ENCODE measurements around the gene S100G.

Gene S100G

GRCh38 chrX:16700734-16701133, 50.8 kb downstream of the S100G start:
- in situ Hi-C loops (cut with HindIII; ENCODE audit: low sequenced_read_pairs), result no loop called here
- H3K4me3 ChIP-seq (ENCODE audit: low read depth, low read length), result no peak overlapping the region
- no peak for DNase-seq (ENCODE audit: low read depth, low spot score)
- no peak for TF ChIP-seq CTCF (IDR thresholded peaks at IDR 0.05; ENCODE audit: low read depth, low read length)

DNA sequence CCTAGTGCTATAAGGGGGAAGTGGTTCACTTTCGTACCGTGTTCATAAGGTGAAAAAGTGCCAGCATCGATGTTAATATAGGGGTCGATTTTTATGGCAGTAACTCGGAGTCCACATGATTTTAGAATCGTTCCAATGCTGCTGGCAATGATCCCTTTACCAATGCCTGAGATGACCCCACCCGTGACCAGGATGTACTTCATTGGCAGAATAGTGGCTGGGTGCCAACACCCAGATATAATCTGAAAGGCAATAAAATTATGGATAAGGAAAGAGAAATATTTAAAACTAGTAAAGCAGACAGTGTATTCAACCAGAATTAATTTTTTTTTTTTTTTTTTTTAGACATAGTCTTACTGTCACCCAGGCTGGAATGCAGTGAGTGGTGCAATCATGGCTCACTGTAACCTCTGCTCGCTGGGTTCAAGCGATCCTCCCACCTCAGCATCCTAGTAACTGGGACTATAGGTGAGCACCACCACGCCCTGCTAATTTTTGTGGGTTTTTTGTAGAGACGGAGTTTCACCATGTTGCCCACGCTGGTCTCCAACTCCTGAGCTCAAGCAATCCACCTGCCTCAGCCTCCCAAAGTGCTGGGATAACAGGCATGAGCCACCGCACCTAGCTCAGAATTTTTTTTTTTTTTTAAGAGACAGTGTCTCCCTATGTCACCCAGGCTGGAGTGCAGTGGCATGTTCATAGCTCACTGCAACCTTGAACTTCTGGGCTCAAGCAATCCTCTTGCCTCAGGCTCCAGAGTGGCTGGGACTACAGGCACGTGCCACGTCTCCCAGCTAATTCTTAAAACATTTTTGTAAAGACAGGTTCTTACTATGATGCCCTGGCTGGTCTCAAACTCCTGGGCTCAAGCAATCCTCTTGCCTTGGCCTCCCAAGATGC, 53.0 kb downstream of the S100G start:
- H3K4me3 ChIP-seq (ENCODE audit: low read depth, low read length), result no peak overlapping the region
- DNase-seq (ENCODE audit: low read depth, low spot score), result no peak
- in situ Hi-C loops (cut with HindIII; ENCODE audit: low sequenced_read_pairs), result no loop called here
- no peak for TF ChIP-seq CTCF (IDR thresholded peaks at IDR 0.05; ENCODE audit: low read depth, low read length)
